ENCODE results near the gene KRTAP20-4.

Gene KRTAP20-4

GRCh38 chr21:30620522-30620921 lies at the start of gene KRTAP20-4:
Gene KRTAP20-4 (plus strand): TSS chr21:30620627.
- TF ChIP-seq CTCF (IDR thresholded peaks at IDR 0.05; ENCODE audit: low read depth, low read length) (no peak), MAX (IDR thresholded peaks at IDR 0.05; ENCODE audit: low read depth, low read length) (no peak), MYC (IDR thresholded peaks at IDR 0.05; ENCODE audit: low read depth, low read length) (no peak), POLR2A (IDR thresholded peaks at IDR 0.05; ENCODE audit: extremely low read depth, insufficient read length) (no peak)
- no peak for DNase-seq (ENCODE audit: low read depth)
- H3K4me3 ChIP-seq (ENCODE audit: low read depth, low read length) = no peak within 1 kb of the TSS

GRCh38 chr21:30577766-30578165 lies 42.7 kb upstream of the KRTAP20-4 start:
- TF ChIP-seq MAX (IDR thresholded peaks at IDR 0.05; ENCODE audit: low read depth, low read length) = no peak
- TF ChIP-seq MYC (IDR thresholded peaks at IDR 0.05; ENCODE audit: low read depth, low read length) = no peak
- TF ChIP-seq POLR2A (IDR thresholded peaks at IDR 0.05; ENCODE audit: extremely low read depth, insufficient read length) = no peak
- TF ChIP-seq CTCF (IDR thresholded peaks at IDR 0.05; ENCODE audit: low read depth, low read length) = no peak
- H3K4me3 ChIP-seq (ENCODE audit: low read depth, low read length) = no peak overlapping the region
- DNase-seq (ENCODE audit: low read depth) = no peak

GRCh38 chr21:30579346-30579745 lies 41.1 kb upstream of the KRTAP20-4 start:
- no peak overlapping the region for H3K4me3 ChIP-seq (ENCODE audit: low read depth, low read length)
- TF ChIP-seq MYC (IDR thresholded peaks at IDR 0.05; ENCODE audit: low read depth, low read length) = no peak
- no peak for DNase-seq (ENCODE audit: low read depth)

GRCh38 chr21:30580132-30580531 lies 40.3 kb upstream of the KRTAP20-4 start:
- TF ChIP-seq CTCF (IDR thresholded peaks at IDR 0.05; ENCODE audit: low read depth, low read length) = no peak
- TF ChIP-seq MYC (IDR thresholded peaks at IDR 0.05; ENCODE audit: low read depth, low read length) = no peak
- no peak for TF ChIP-seq MAX (IDR thresholded peaks at IDR 0.05; ENCODE audit: low read depth, low read length)
- no peak for TF ChIP-seq POLR2A (IDR thresholded peaks at IDR 0.05; ENCODE audit: extremely low read depth, insufficient read length)
- no peak for DNase-seq (ENCODE audit: low read depth)
- H3K4me3 ChIP-seq (ENCODE audit: low read depth, low read length) = no peak overlapping the region

- TF ChIP-seq POLR2A (IDR thresholded peaks at IDR 0.05; ENCODE audit: extremely low read depth, insufficient read length) (no peak), MAX (IDR thresholded peaks at IDR 0.05; ENCODE audit: low read depth, low read length) (no peak), MYC (IDR thresholded peaks at IDR 0.05; ENCODE audit: low read depth, low read length) (no peak), CTCF (IDR thresholded peaks at IDR 0.05; ENCODE audit: low read depth, low read length) (no peak)
- no peak for DNase-seq (ENCODE audit: low read depth)
- no peak overlapping the region for H3K4me3 ChIP-seq (ENCODE audit: low read depth, low read length)
These were observed 37.6 kb upstream of the KRTAP20-4 start for GRCh38 chr21:30582870-30583269.

GRCh38 chr21:30590297-30590696 lies 30.1 kb upstream of the KRTAP20-4 start, which contains the start of gene KRTAP22-2:
Gene KRTAP22-2 (minus strand): TSS chr21:30590397.
- H3K4me3 ChIP-seq (ENCODE audit: low read depth, low read length) = no peak within 1 kb of the TSS
- no peak for TF ChIP-seq MAX (IDR thresholded peaks at IDR 0.05; ENCODE audit: low read depth, low read length)
- no peak for TF ChIP-seq MYC (IDR thresholded peaks at IDR 0.05; ENCODE audit: low read depth, low read length)
- TF ChIP-seq CTCF (IDR thresholded peaks at IDR 0.05; ENCODE audit: low read depth, low read length) = no peak
- TF ChIP-seq POLR2A (IDR thresholded peaks at IDR 0.05; ENCODE audit: extremely low read depth, insufficient read length) = no peak
- DNase-seq (ENCODE audit: low read depth) = no peak
